ENCODE results near the gene MYO1F. TPM values are rescaled to one million over a fixed set of nuclear protein-coding genes. Genes with fewer than 3 reads are reported as not detected.

MYO1F gene
- total RNA-seq, 1 donor: 0.09 TPM

GRCh38 chr19:8615813-8616596 is 38.8 kb upstream of the MYO1F start:
- no peak overlapping the region for H3K4me3 ChIP-seq (ENCODE audit: low read depth, low read length)
- peak; percentile 99 for TF ChIP-seq CTCF (IDR thresholded peaks at IDR 0.05; ENCODE audit: insufficient read depth, low read length)
- DNase-seq (ENCODE audit: low read depth): peak; percentile 68

GRCh38 chr19:8615024-8615423 is 37.8 kb upstream of the MYO1F start:
- H3K4me3 ChIP-seq (ENCODE audit: low read depth, low read length): no peak overlapping the region
- no peak for TF ChIP-seq CTCF (IDR thresholded peaks at IDR 0.05; ENCODE audit: insufficient read depth, low read length)
- peak; percentile 35 for DNase-seq (ENCODE audit: low read depth)

- H3K4me3 ChIP-seq (ENCODE audit: low read depth, low read length): no peak overlapping the region
- no peak for TF ChIP-seq CTCF (IDR thresholded peaks at IDR 0.05; ENCODE audit: insufficient read depth, low read length)
- no peak for DNase-seq (ENCODE audit: low read depth)
Measured at GRCh38 chr19:8614455-8614854, 37.2 kb upstream of the MYO1F start.

- DNase-seq (ENCODE audit: low read depth): no peak
- no peak overlapping the region for H3K4me3 ChIP-seq (ENCODE audit: low read depth, low read length)
- no peak for TF ChIP-seq CTCF (IDR thresholded peaks at IDR 0.05; ENCODE audit: insufficient read depth, low read length)
Measured at GRCh38 chr19:8612807-8613171, 35.5 kb upstream of the MYO1F start.

GRCh38 chr19:8611877-8612806 is 34.9 kb upstream of the MYO1F start:
- no peak for TF ChIP-seq CTCF (IDR thresholded peaks at IDR 0.05; ENCODE audit: insufficient read depth, low read length)
- peak; percentile 90 for DNase-seq (ENCODE audit: low read depth)
- H3K4me3 ChIP-seq (ENCODE audit: low read depth, low read length): no peak overlapping the region

- TF ChIP-seq CTCF (IDR thresholded peaks at IDR 0.05; ENCODE audit: insufficient read depth, low read length): no peak
- no peak for DNase-seq (ENCODE audit: low read depth)
- H3K4me3 ChIP-seq (ENCODE audit: low read depth, low read length): no peak overlapping the region
Measured at GRCh38 chr19:8611391-8611876, 34.2 kb upstream of the MYO1F start.

Data from fibroblast of the aortic adventitia (primary cell).